ENCODE measurements around the gene DDX1. TPM values are rescaled to one million over a fixed set of nuclear protein-coding genes. Genes with fewer than 3 reads are reported as not detected.

The DDX1 gene
- total RNA-seq, 1 donor from 2014 or later = 103 TPM

DNA sequence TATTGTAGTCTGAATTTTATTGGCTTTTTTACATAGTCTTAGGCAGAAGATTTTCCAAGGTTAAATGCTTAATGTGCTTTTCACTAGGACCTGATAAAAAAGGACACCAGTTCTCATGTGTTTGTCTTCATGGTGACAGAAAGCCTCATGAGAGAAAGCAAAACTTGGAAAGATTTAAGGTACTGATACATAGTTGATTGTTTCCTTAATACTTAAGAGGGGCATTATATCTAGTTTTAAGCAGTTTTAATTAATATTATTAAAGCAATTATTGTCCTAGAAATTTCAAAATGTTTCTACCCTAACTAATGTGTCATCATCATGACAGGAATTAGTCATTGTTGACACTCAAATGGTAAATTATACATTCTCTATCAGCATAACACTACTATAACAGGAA lies 35.3 kb downstream of the DDX1 start:
- Histone ChIP-seq H3K4me2 (no peak overlapping the region), H4K20me1 (ENCODE audit: low read depth) (no peaks in the 10 kb centered on the region), H3K36me3 (peaks cover 58% of the 10 kb centered on the region), H3K9ac (no peak overlapping the region), H3K79me2 (ENCODE audit: low read depth) (no peaks in the 10 kb centered on the region), H2AFZ (replicated peaks) (no peak overlapping the region), H3K4me1 (no peaks in the 10 kb centered on the region), H3F3A (ENCODE audit: low read depth) (no peaks in the 10 kb centered on the region), H3K9me3 (ENCODE audit: low read depth) (no peaks in the 10 kb centered on the region), H3K4me3 (no peak overlapping the region), H3K27ac (no peak overlapping the region), H3K27me3 (no peaks in the 10 kb centered on the region)
- Mint-ChIP-seq H3K36me3 (peaks cover 48% of the 10 kb centered on the region), H3K27ac (no peak overlapping the region), H3K4me3 (no peak overlapping the region), H3K4me1 (no peaks in the 10 kb centered on the region), H3K9me3 (no peaks in the 10 kb centered on the region), H3K27me3 (ENCODE audit: insufficient read depth, low read depth) (no peaks in the 10 kb centered on the region)
- DNase-seq (ENCODE audit: low spot score) = no peak
- TF ChIP-seq, protein P1, sequence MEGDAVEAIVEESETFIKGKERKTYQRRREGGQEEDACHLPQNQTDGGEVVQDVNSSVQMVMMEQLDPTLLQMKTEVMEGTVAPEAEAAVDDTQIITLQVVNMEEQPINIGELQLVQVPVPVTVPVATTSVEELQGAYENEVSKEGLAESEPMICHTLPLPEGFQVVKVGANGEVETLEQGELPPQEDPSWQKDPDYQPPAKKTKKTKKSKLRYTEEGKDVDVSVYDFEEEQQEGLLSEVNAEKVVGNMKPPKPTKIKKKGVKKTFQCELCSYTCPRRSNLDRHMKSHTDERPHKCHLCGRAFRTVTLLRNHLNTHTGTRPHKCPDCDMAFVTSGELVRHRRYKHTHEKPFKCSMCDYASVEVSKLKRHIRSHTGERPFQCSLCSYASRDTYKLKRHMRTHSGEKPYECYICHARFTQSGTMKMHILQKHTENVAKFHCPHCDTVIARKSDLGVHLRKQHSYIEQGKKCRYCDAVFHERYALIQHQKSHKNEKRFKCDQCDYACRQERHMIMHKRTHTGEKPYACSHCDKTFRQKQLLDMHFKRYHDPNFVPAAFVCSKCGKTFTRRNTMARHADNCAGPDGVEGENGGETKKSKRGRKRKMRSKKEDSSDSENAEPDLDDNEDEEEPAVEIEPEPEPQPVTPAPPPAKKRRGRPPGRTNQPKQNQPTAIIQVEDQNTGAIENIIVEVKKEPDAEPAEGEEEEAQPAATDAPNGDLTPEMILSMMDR (IDR thresholded peaks at IDR 0.05) = no peak
- no peak for TF ChIP-seq EZH2phosphoT487 (IDR thresholded peaks at IDR 0.05)
- no peak for TF ChIP-seq EZH2 (IDR thresholded peaks at IDR 0.05)

DNA sequence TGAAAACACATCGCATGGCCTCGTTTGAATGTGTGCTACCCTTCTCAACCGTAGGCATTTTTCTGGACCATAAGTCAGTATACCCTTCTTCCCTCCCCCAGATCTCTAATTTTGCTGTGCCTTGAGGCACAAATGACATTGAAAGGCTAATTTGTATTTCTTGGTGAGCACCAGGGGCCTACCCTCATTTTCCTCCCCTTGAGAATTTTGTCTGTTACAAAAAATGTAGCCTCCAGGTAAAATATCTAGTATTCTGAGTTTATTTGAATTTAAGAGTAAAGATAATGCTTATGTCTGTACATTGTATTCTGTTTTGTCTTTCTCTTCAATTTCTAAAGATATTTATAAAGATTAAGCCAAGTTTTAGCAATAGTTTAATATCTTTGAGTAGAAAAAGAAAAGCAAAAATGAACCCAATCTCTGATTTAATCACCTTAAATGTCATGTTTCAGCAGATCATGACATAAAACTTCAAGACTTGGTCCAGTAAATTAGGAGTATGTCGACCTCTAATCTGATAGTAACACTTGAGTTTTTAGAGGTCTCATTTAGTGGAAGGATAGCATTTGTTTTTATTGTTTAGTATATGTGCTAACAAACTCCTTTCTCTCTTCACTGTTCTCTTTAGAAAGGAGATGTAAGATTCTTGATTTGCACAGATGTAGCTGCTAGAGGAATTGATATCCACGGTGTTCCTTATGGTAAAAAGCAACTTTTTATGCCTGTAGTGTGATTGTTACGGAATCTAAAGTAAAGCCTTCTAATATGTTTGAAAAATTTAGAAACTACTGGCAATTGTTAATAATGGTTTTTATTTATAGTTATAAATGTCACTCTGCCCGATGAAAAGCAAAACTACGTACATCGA lies 36.4 kb downstream of the DDX1 start:
- Histone ChIP-seq H3K4me2 (no peak overlapping the region), H3K9ac (no peak overlapping the region), H3K27ac (no peak overlapping the region), H3K36me3 (peaks cover 47% of the 10 kb centered on the region), H4K20me1 (ENCODE audit: low read depth) (no peaks in the 10 kb centered on the region), H3K79me2 (ENCODE audit: low read depth) (no peaks in the 10 kb centered on the region), H3K9me3 (ENCODE audit: low read depth) (no peaks in the 10 kb centered on the region), H3F3A (ENCODE audit: low read depth) (no peaks in the 10 kb centered on the region), H3K4me3 (no peak overlapping the region), H3K27me3 (no peaks in the 10 kb centered on the region), H2AFZ (replicated peaks) (no peak overlapping the region), H3K4me1 (no peaks in the 10 kb centered on the region)
- Mint-ChIP-seq H3K27ac (no peak overlapping the region), H3K36me3 (peaks cover 45% of the 10 kb centered on the region), H3K4me3 (no peak overlapping the region), H3K4me1 (no peaks in the 10 kb centered on the region), H3K9me3 (no peaks in the 10 kb centered on the region), H3K27me3 (ENCODE audit: insufficient read depth, low read depth) (no peaks in the 10 kb centered on the region)
- no peak for TF ChIP-seq EZH2 (IDR thresholded peaks at IDR 0.05)
- TF ChIP-seq EZH2phosphoT487 (IDR thresholded peaks at IDR 0.05) = no peak
- TF ChIP-seq, protein P1 (IDR thresholded peaks at IDR 0.05) = no peak
- DNase-seq (ENCODE audit: low spot score) = no peak

DNA sequence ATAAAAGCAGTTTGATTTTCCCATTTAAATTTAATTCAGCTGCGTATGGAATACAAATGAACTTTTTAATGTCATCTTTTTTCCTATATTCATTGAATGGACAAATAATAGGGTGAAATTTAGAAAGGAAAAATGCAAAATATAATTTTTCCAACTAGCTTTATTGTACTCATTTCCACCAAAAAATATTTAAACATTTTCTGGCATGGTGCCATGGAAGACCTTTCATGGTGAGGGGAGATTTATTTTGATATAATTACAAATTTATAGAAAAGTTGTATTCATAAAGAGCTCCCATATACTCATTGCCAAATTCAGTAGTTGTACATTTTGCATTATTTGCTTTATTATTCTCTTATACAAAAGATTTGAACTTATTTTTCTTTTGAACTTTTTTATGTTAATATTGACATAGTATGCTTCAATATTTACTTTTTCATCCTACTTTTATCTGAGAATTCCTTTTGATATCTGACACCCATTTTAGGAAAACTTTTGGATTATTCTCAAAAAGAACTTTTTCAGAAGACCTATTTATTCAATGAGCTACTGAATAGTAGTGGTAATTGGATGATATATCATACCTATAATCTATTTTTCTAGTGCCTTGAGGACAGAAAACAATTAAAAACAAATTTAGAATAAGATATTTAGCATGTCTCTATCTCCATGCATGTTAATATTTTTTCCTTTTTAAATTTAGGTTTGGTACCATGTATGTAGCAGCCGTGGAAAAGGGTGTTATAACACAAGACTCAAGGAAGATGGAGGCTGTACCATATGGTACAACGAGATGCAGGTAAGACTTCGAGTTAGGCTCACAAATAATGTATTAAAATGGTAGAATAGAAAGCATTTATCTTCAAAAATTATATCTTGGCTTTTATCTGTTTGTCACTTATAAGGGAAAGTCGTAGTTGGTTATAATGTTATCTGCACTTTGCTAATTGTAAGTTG lies 37.5 kb downstream of the DDX1 start:
- Histone ChIP-seq H3K27me3 (no peaks in the 10 kb centered on the region), H3K4me1 (no peaks in the 10 kb centered on the region), H2AFZ (replicated peaks) (no peak overlapping the region), H4K20me1 (ENCODE audit: low read depth) (no peaks in the 10 kb centered on the region), H3F3A (ENCODE audit: low read depth) (no peaks in the 10 kb centered on the region), H3K27ac (no peak overlapping the region), H3K36me3 (peaks cover 41% of the 10 kb centered on the region), H3K79me2 (ENCODE audit: low read depth) (no peaks in the 10 kb centered on the region), H3K9me3 (ENCODE audit: low read depth) (no peaks in the 10 kb centered on the region), H3K9ac (no peak overlapping the region), H3K4me3 (no peak overlapping the region), H3K4me2 (no peak overlapping the region)
- H3K9me3 Mint-ChIP-seq = no peaks in the 10 kb centered on the region
- TF ChIP-seq EZH2phosphoT487 (IDR thresholded peaks at IDR 0.05) (no peak), EZH2 (IDR thresholded peaks at IDR 0.05) (no peak)
- TF ChIP-seq, protein P1 (IDR thresholded peaks at IDR 0.05) = no peak
- no peak for DNase-seq (ENCODE audit: low spot score)
- no peaks in the 10 kb centered on the region for H3K4me1 Mint-ChIP-seq
- H3K4me3 Mint-ChIP-seq = no peak overlapping the region
- no peaks in the 10 kb centered on the region for H3K27me3 Mint-ChIP-seq (ENCODE audit: insufficient read depth, low read depth)
- peaks cover 41% of the 10 kb centered on the region for H3K36me3 Mint-ChIP-seq
- no peak overlapping the region for H3K27ac Mint-ChIP-seq

Data from neural progenitor cell (in vitro differentiated cells).